Measurements from ENCODE around the gene DUSP5.
"Not testable (repeated sequence)": the region's sequence is repeated elsewhere in the genome, so short reads cannot be mapped to it uniquely, and the experiment has no call there.

The DUSP5 gene

GRCh38 chr10:110528224-110528996 lies 30.7 kb downstream of the DUSP5 start:
- Histone ChIP-seq H3F3A (ENCODE audit: control insufficient read depth, insufficient read depth) (no peaks in the 10 kb centered on the region), H3K9me2 (replicated peaks; ENCODE audit: control insufficient read depth, low read length) (no peaks in the 10 kb centered on the region), H4K20me1 (ENCODE audit: control insufficient read depth, insufficient read depth, low read depth, low read length) (no peaks in the 10 kb centered on the region), H3K27me3 (ENCODE audit: control insufficient read depth, low read length) (peaks cover 23% of the 10 kb centered on the region), H3K4me3 (ENCODE audit: low read length) (no peak overlapping the region), H3K79me2 (ENCODE audit: control insufficient read depth, low read length) (no peaks in the 10 kb centered on the region), H3K27ac (ENCODE audit: low read depth, low read length) (no peak overlapping the region), H3K9me3 (ENCODE audit: control insufficient read depth, insufficient read depth, low read length) (no peaks in the 10 kb centered on the region), H3K36me3 (ENCODE audit: control insufficient read depth, low read length) (no peaks in the 10 kb centered on the region), H3K4me2 (ENCODE audit: low read length) (no peak overlapping the region), H3K4me1 (ENCODE audit: control insufficient read depth, low read length) (peaks cover 13% of the 10 kb centered on the region)
- TF ChIP-seq EZH2phosphoT487 (IDR thresholded peaks at IDR 0.05; ENCODE audit: borderline replicate concordance, low read length) (no peak), CTCF (IDR thresholded peaks at IDR 0.05; ENCODE audit: low read depth, low read length, poor library complexity, severe bottlenecking) (no peak)

- not testable (repeated sequence) for H3K4me3 ChIP-seq (ENCODE audit: low read length); H4K20me1 ChIP-seq (ENCODE audit: control insufficient read depth, insufficient read depth, low read depth, low read length); H3K27ac ChIP-seq (ENCODE audit: low read depth, low read length); H3K4me2 ChIP-seq (ENCODE audit: low read length); H3K9me2 ChIP-seq (replicated peaks; ENCODE audit: control insufficient read depth, low read length); H3F3A ChIP-seq (ENCODE audit: control insufficient read depth, insufficient read depth); H3K79me2 ChIP-seq (ENCODE audit: control insufficient read depth, low read length); H3K9me3 ChIP-seq (ENCODE audit: control insufficient read depth, insufficient read depth, low read length); H3K36me3 ChIP-seq (ENCODE audit: control insufficient read depth, low read length)
- Histone ChIP-seq H3K4me1 (ENCODE audit: control insufficient read depth, low read length) (peaks cover 13% of the 10 kb centered on the region), H3K27me3 (ENCODE audit: control insufficient read depth, low read length) (peaks cover 17% of the 10 kb centered on the region)
These were observed 31.4 kb downstream of the DUSP5 start for GRCh38 chr10:110528997-110529524.

GRCh38 chr10:110529596-110530011 lies 31.9 kb downstream of the DUSP5 start:
- Histone ChIP-seq H3F3A (ENCODE audit: control insufficient read depth, insufficient read depth) (no peaks in the 10 kb centered on the region), H3K79me2 (ENCODE audit: control insufficient read depth, low read length) (no peaks in the 10 kb centered on the region), H3K4me3 (ENCODE audit: low read length) (no peak overlapping the region), H3K4me2 (ENCODE audit: low read length) (no peak overlapping the region), H3K27ac (ENCODE audit: low read depth, low read length) (no peak overlapping the region), H3K9me2 (replicated peaks; ENCODE audit: control insufficient read depth, low read length) (no peaks in the 10 kb centered on the region), H3K36me3 (ENCODE audit: control insufficient read depth, low read length) (no peaks in the 10 kb centered on the region), H3K4me1 (ENCODE audit: control insufficient read depth, low read length) (peaks cover 15% of the 10 kb centered on the region), H4K20me1 (ENCODE audit: control insufficient read depth, insufficient read depth, low read depth, low read length) (no peaks in the 10 kb centered on the region), H3K27me3 (ENCODE audit: control insufficient read depth, low read length) (peaks cover 12% of the 10 kb centered on the region), H3K9me3 (ENCODE audit: control insufficient read depth, insufficient read depth, low read length) (no peaks in the 10 kb centered on the region)
- no peak for TF ChIP-seq CTCF (IDR thresholded peaks at IDR 0.05; ENCODE audit: low read depth, low read length, poor library complexity, severe bottlenecking)
- no peak for TF ChIP-seq EZH2phosphoT487 (IDR thresholded peaks at IDR 0.05; ENCODE audit: borderline replicate concordance, low read length)

GRCh38 chr10:110530131-110530831 lies 32.6 kb downstream of the DUSP5 start:
- H3K4me1 ChIP-seq (ENCODE audit: control insufficient read depth, low read length): peaks cover 19% of the 10 kb centered on the region
- no peaks in the 10 kb centered on the region for H3K79me2 ChIP-seq (ENCODE audit: control insufficient read depth, low read length)
- H3F3A ChIP-seq (ENCODE audit: control insufficient read depth, insufficient read depth): no peaks in the 10 kb centered on the region
- TF ChIP-seq CTCF (IDR thresholded peaks at IDR 0.05; ENCODE audit: low read depth, low read length, poor library complexity, severe bottlenecking): no peak
- TF ChIP-seq EZH2phosphoT487 (IDR thresholded peaks at IDR 0.05; ENCODE audit: borderline replicate concordance, low read length): no peak
- H3K36me3 ChIP-seq (ENCODE audit: control insufficient read depth, low read length): no peaks in the 10 kb centered on the region
- no peak overlapping the region for H3K4me3 ChIP-seq (ENCODE audit: low read length)
- no peaks in the 10 kb centered on the region for H4K20me1 ChIP-seq (ENCODE audit: control insufficient read depth, insufficient read depth, low read depth, low read length)
- H3K9me3 ChIP-seq (ENCODE audit: control insufficient read depth, insufficient read depth, low read length): no peaks in the 10 kb centered on the region
- H3K27ac ChIP-seq (ENCODE audit: low read depth, low read length): no peak overlapping the region
- no peak overlapping the region for H3K4me2 ChIP-seq (ENCODE audit: low read length)
- no peaks in the 10 kb centered on the region for H3K9me2 ChIP-seq (replicated peaks; ENCODE audit: control insufficient read depth, low read length)
- H3K27me3 ChIP-seq (ENCODE audit: control insufficient read depth, low read length): peaks cover 12% of the 10 kb centered on the region

All from DOHH2 (cell line).